SK-N-DZ (cell line): ENCODE data around the gene RNF7. TPM values are rescaled to one million over a fixed set of nuclear protein-coding genes. Genes with fewer than 3 reads are reported as not detected.
"Not testable (repeated sequence)": the region's sequence is repeated elsewhere in the genome, so short reads cannot be mapped to it uniquely, and the experiment has no call there.

Source experiments
- DNase-seq: peaks from one replicate; pipeline ENCODE4 v3.0.0-alpha.2; 2015; ENCODE audit warnings: low spot score
- polyA plus RNA-seq, 2 experiments: library from polyadenylated mRNA; depleted of rRNA; stranded (reverse); fragments of >200 nt; gene quantifications; 2 replicates each; pipeline ENCODE4 v1.2.3, GENCODE V29; 2014

RNF7 gene
- 113 and 136 TPM in 2 replicates for polyA plus RNA-seq (2014; cell fraction: cytosol; rRNA removed)
- polyA plus RNA-seq (2014; cell fraction: nucleus; rRNA removed): 71.1 and 75.1 TPM in 2 replicates

GRCh38 chr3:141738022-141738890, at the start of gene RNF7:
Gene RNF7, plus strand, starts transcription at chr3:141738298. Its CDS starts 44 bp downstream, at chr3:141738342.
- peak; percentile 95 for DNase-seq

- no peak for DNase-seq
Observed at GRCh38 chr3:141690431-141691072, 47.5 kb upstream of the RNF7 start.

GRCh38 chr3:141691471-141691870, 46.6 kb upstream of the RNF7 start:
- DNase-seq: not testable (repeated sequence)

GRCh38 chr3:141692973-141693372, 45.1 kb upstream of the RNF7 start:
- DNase-seq: not testable (repeated sequence)

- no peak for DNase-seq
Observed at GRCh38 chr3:141699324-141699723, 38.8 kb upstream of the RNF7 start.

- no peak for DNase-seq
Observed at GRCh38 chr3:141699897-141700296, 38.2 kb upstream of the RNF7 start.

- not testable (repeated sequence) for DNase-seq
Observed at GRCh38 chr3:141703367-141703766, 34.7 kb upstream of the RNF7 start.

GRCh38 chr3:141707741-141708203, 30.3 kb upstream of the RNF7 start:
- no peak for DNase-seq

- DNase-seq: no peak
Observed at GRCh38 chr3:141708367-141708766, 29.7 kb upstream of the RNF7 start.

- DNase-seq: no peak
Observed at GRCh38 chr3:141709126-141709770, 28.9 kb upstream of the RNF7 start.

- no peak for DNase-seq
Observed at GRCh38 chr3:141710121-141710520, 28.0 kb upstream of the RNF7 start.

- no peak for DNase-seq
Observed at GRCh38 chr3:141710888-141711616, 27.0 kb upstream of the RNF7 start.

GRCh38 chr3:141714671-141715070, 23.4 kb upstream of the RNF7 start:
- DNase-seq: no peak

GRCh38 chr3:141722081-141722480, 16.0 kb upstream of the RNF7 start:
- no peak for DNase-seq

GRCh38 chr3:141722648-141723047, 15.4 kb upstream of the RNF7 start:
- no peak for DNase-seq

- no peak for DNase-seq
Observed at GRCh38 chr3:141723255-141723654, 14.8 kb upstream of the RNF7 start.

GRCh38 chr3:141724186-141724585, 13.9 kb upstream of the RNF7 start:
- no peak for DNase-seq

- no peak for DNase-seq
Observed at GRCh38 chr3:141725036-141725435, 13.1 kb upstream of the RNF7 start.

- no peak for DNase-seq
Observed at GRCh38 chr3:141726483-141726882, 11.6 kb upstream of the RNF7 start.

- no peak for DNase-seq
Observed at GRCh38 chr3:141728355-141728892, 9.7 kb upstream of the RNF7 start.

GRCh38 chr3:141729240-141729639, 8.9 kb upstream of the RNF7 start:
- DNase-seq: no peak
